ENCODE data around the gene AAGAB. TPM values are rescaled to one million over a fixed set of nuclear protein-coding genes. Genes with fewer than 3 reads are reported as not detected.

The AAGAB gene
- total RNA-seq, 2 experiments from 2014 or later, result 14.2 to 15.6 TPM

- Histone ChIP-seq H3K4me3 (ENCODE audit: low read length) (no peak overlapping the region), H3K9me3 (ENCODE audit: control insufficient read depth in 1 of 2, insufficient read depth in 1 of 2, low read length in 2 of 2) (no peaks in the 10 kb centered on the region), H3K36me3 (ENCODE audit: insufficient read depth, low read length) (peaks cover 29% of the 10 kb centered on the region), H3K27me3 (ENCODE audit: control insufficient read depth in 1 of 2, insufficient read depth in 2 of 2, low read length in 2 of 2) (no peaks in the 10 kb centered on the region), H3K27ac (ENCODE audit: low read depth in 1 of 2, low read length in 2 of 2) (no peak overlapping the region), H3K4me1 (ENCODE audit: insufficient read depth, low read length) (peaks cover 48% of the 10 kb centered on the region)
- no peak overlapping the region for H3K4me3 Mint-ChIP-seq
- peaks cover 52% of the 10 kb centered on the region for H3K4me1 Mint-ChIP-seq (ENCODE audit: low read depth)
- no peaks in the 10 kb centered on the region for H3K9me3 Mint-ChIP-seq
- H3K27ac Mint-ChIP-seq, result no peak overlapping the region
- TF ChIP-seq CTCF (IDR thresholded peaks at IDR 0.05), result no peak
- H3K27me3 Mint-ChIP-seq, result no peaks in the 10 kb centered on the region
- H3K36me3 Mint-ChIP-seq (ENCODE audit: low read depth), result peaks cover 8% of the 10 kb centered on the region
- POLR2A ChIA-PET, result interaction anchor here (1.5 kb wide), 1 partner anchor 87 kb away, joined by 3 read pairs; the partner anchor contains the start of gene SMAD3
- DNase-seq (no peak), ATAC-seq (ENCODE audit: poor library complexity) (no peak)
- intact Hi-C loops (cut with DNase I, micrococcal nuclease), result no loop called here
- CTCF ChIA-PET, result no interaction called here
Measured at GRCh38 chr15:67152429-67152828, 102.0 kb downstream of the AAGAB start.

Other genes with a start within 250 kb of the AAGAB start
- 10 to 100 TPM; 30.0 to 31.0 TPM for gene SMAD3, start 189.1 kb downstream of the AAGAB start, total RNA-seq
- 1 to 10 TPM in 1 of 2 experiments, under 1 TPM in 1; 0.85 to 1.3 TPM for gene IQCH, start 125 bp upstream of the AAGAB start, total RNA-seq

Measured in CD4-positive, alpha-beta T cell (primary cell).